ENCODE results near the gene NDUFS3. TPM values are rescaled to one million over a fixed set of nuclear protein-coding genes. Genes with fewer than 3 reads are reported as not detected.
A peak's percentile ranks its signal among the peaks of the same experiment; 100 is the strongest.
"Not testable (repeated sequence)": the region's sequence is repeated elsewhere in the genome, so short reads cannot be mapped to it uniquely, and the experiment has no call there.

NDUFS3 gene
- total and polyA plus RNA-seq, 8 donors, result 28.6 to 210 (median 114) TPM

- peaks cover 0 to 4% (median 1%) of the 10 kb centered on the region in 4 donors for H3K36me3 ChIP-seq
- 93 to 97% (median 96%) methylated on average over 6 of the region's 6 CpGs for WGBS, 5 donors
- no peak overlapping the region for H3K27ac ChIP-seq
- no peaks in the 10 kb centered on the region for H3K27me3 ChIP-seq
- no peak overlapping the region for H3K4me3 ChIP-seq
- no peak for DNase-seq
- intact Hi-C loops (cut with DNase I; ENCODE audit: low total_unique reads), result no loop called here
- H3K4me1 ChIP-seq, result peaks cover 21 to 90% (median 68%) of the 10 kb centered on the region in 4 donors
- no peaks in the 10 kb centered on the region for H3K9me3 ChIP-seq
- no peak for TF ChIP-seq CTCF (IDR thresholded peaks at IDR 0.05)
- TF ChIP-seq POLR2AphosphoS5 (IDR thresholded peaks at IDR 0.05), result no peak
- TF ChIP-seq EP300 (IDR thresholded peaks at IDR 0.05), result no peak
- TF ChIP-seq POLR2A (IDR thresholded peaks at IDR 0.05), result no peak
These were observed 33.6 kb upstream of the NDUFS3 start for GRCh38 chr11:47545298-47545697.

- WGBS, 5 donors, result 81 to 98% (median 96%) methylated on average over 7 of the region's 7 CpGs
- peaks cover 16 to 90% (median 68%) of the 10 kb centered on the region in 4 donors for H3K4me1 ChIP-seq
- DNase-seq, result not testable (repeated sequence)
These were observed 32.6 kb upstream of the NDUFS3 start for GRCh38 chr11:47546274-47546673.

GRCh38 chr11:47550288-47551047 is 28.4 kb upstream of the NDUFS3 start:
- DNase-seq, result no peak
- peaks cover 24 to 70% (median 55%) of the 10 kb centered on the region in 4 donors for H3K4me1 ChIP-seq
- TF ChIP-seq CTCF (IDR thresholded peaks at IDR 0.05) (no peak), EP300 (IDR thresholded peaks at IDR 0.05) (no peak), POLR2A (IDR thresholded peaks at IDR 0.05) (no peak)
- peak overlapping the region in 2 of 4 donors; percentile 99 for H3K4me3 ChIP-seq
- H3K27ac ChIP-seq, result peak overlapping the region in 2 of 5 donors; percentile 93 to 97
- H3K9me3 ChIP-seq, result no peaks in the 10 kb centered on the region
- no peaks in the 10 kb centered on the region for H3K27me3 ChIP-seq
- WGBS, 5 donors, result 76 to 87% (median 85%) methylated on average over 10 of the region's 10 CpGs
- H3K36me3 ChIP-seq, result peaks cover 0 to 4% (median 0%) of the 10 kb centered on the region in 4 donors
- intact Hi-C loops (cut with DNase I; ENCODE audit: low total_unique reads), result no loop called here

More at GRCh38 chr11:47546274-47546673, 32.6 kb upstream of the NDUFS3 start:
- H3K36me3 ChIP-seq; H3K9me3 ChIP-seq; H3K27me3 ChIP-seq; H3K27ac ChIP-seq; H3K4me3 ChIP-seq; intact Hi-C loops (cut with DNase I; ENCODE audit: low total_unique reads): not testable (repeated sequence)

GRCh38 chr11:47551086-47551485 is 27.8 kb upstream of the NDUFS3 start:
- H3K36me3 ChIP-seq, result peaks cover 0 to 4% (median 0%) of the 10 kb centered on the region in 4 donors
- intact Hi-C loops (cut with DNase I; ENCODE audit: low total_unique reads), result no loop called here
- TF ChIP-seq EP300 (IDR thresholded peaks at IDR 0.05) (no peak), POLR2A (IDR thresholded peaks at IDR 0.05) (no peak), CTCF (IDR thresholded peaks at IDR 0.05) (no peak), POLR2AphosphoS5 (IDR thresholded peaks at IDR 0.05) (no peak)
- H3K4me3 ChIP-seq, result peak overlapping the region in 2 of 4 donors; percentile 99
- H3K4me1 ChIP-seq, result peaks cover 24 to 68% (median 52%) of the 10 kb centered on the region in 4 donors
- DNase-seq, result peak in 1 of 2 donors; percentile 51
- no peaks in the 10 kb centered on the region for H3K9me3 ChIP-seq
- H3K27ac ChIP-seq, result peak overlapping the region in 3 of 5 donors; percentile 92 to 97 (median 93)
- H3K27me3 ChIP-seq, result no peaks in the 10 kb centered on the region

GRCh38 chr11:47552056-47552565 is 26.8 kb upstream of the NDUFS3 start:
- Histone ChIP-seq H3K4me1 (peaks cover 22 to 59% (median 48%) of the 10 kb centered on the region in 4 donors), H3K27me3 (no peaks in the 10 kb centered on the region), H3K4me3 (peak overlapping the region; percentile 84 to 99 (median 92)), H3K27ac (peak overlapping the region; percentile 87 to 97 (median 93)), H3K36me3 (peaks cover 0 to 4% (median 0%) of the 10 kb centered on the region in 4 donors), H3K9me3 (no peaks in the 10 kb centered on the region)
- TF ChIP-seq POLR2AphosphoS5 (IDR thresholded peaks at IDR 0.05) (no peak), CTCF (IDR thresholded peaks at IDR 0.05) (no peak), EP300 (IDR thresholded peaks at IDR 0.05) (no peak), POLR2A (IDR thresholded peaks at IDR 0.05) (no peak)
- WGBS, 5 donors, result 1 to 2% (median 1%) methylated on average over 19 to 22 of the region's 22 CpGs
- intact Hi-C loops (cut with DNase I; ENCODE audit: low total_unique reads), result no loop called here
- DNase-seq, result peak in 1 of 2 donors; percentile 67
